Sigmoid colon (tissue), 7 donors: ENCODE measurements around the gene F13A1. TPM values are rescaled to one million over a fixed set of nuclear protein-coding genes. Genes with fewer than 3 reads are reported as not detected.

Source experiments
- DNase-seq: peaks from one replicate; pipeline ENCODE4 v3.0.0-alpha.2; 2019
- H3K27ac ChIP-seq, 4 donors: fragments of 200-600 bp; sonication (generic); one replicate each; pipeline ENCODE4 v1.5.1; 2016 to 2019; ENCODE audit warnings: mild to moderate bottlenecking in 1 of 4
- H3K27me3 ChIP-seq, 3 donors: fragments of 200-600 bp; sonication (generic); one replicate each; pipeline ENCODE4 v1.5.1; 2019; ENCODE audit warnings: mild to moderate bottlenecking in 1 of 3
- H3K36me3 ChIP-seq, 4 donors: fragments of 200-600 bp; sonication (generic); one replicate each; pipeline ENCODE4 v1.5.1; 2016 to 2019
- H3K4me1 ChIP-seq, 4 donors: fragments of 200-600 bp; sonication (generic); one replicate each; pipeline ENCODE4 v1.5.1; 2017 to 2019
- H3K4me3 ChIP-seq, 4 donors: fragments of 200-600 bp; sonication (generic); one replicate each; pipeline ENCODE4 v1.5.1; 2017 to 2019; ENCODE audit warnings: mild to moderate bottlenecking in 2 of 4, moderate library complexity in 1 of 4
- H3K9me3 ChIP-seq, 4 donors: fragments of 200-600 bp in 3 of 4; sonication (generic) in 3 of 4; one replicate each; pipeline versions ENCODE4 v1.5.1 to v1.6.1; 2013 to 2019
- CTCF ChIP-seq, 4 experiments: fragments of 450-650 bp in 3 of 4; fragments of 200-600 bp in 1 of 4; IDR thresholded peaks; one replicate each; pipeline ENCODE4 v1.5.1; 2016 to 2019; ENCODE audit warnings: antibody characterized with exemption in 4 of 4, mild to moderate bottlenecking in 3 of 4, moderate library complexity in 2 of 4
- EP300 ChIP-seq, 4 donors: sonication (generic); formaldehyde crosslinking; IDR thresholded peaks; one replicate each; pipeline ENCODE4 v1.6.1; 2017; ENCODE audit warnings: antibody characterized with exemption in 4 of 4
- POLR2A ChIP-seq, 2 donors: fragments of 450-650 bp; IDR thresholded peaks; one replicate each; pipeline ENCODE4 v1.6.1; 2016; ENCODE audit warnings: antibody characterized with exemption in 2 of 2, mild to moderate bottlenecking in 2 of 2, moderate library complexity in 2 of 2
- POLR2AphosphoS5 ChIP-seq, 4 donors: sonication (generic); formaldehyde crosslinking; IDR thresholded peaks; one replicate each; pipeline ENCODE4 v1.6.1; 2017; ENCODE audit warnings: antibody characterized with exemption in 4 of 4
- WGBS, 2 donors: extraction: QIAGEN DNeasy Blood & Tissue Kit; methylation state at CpG; one replicate each; pipeline ENCODE4 v1.1.7; 2013; 5-methylcytosine and 5-hydroxymethylcytosine counted together
- intact Hi-C: fragments of 100-400 bp; cut with DNase I; formaldehyde crosslinking; loops from one replicate; pipeline ENCODE4 v1.15.1; 2023
- polyA plus RNA-seq, 3 donors: library from polyadenylated mRNA; stranded (reverse); fragments of 200-250 nt; gene quantifications; one replicate each; pipeline ENCODE4 v1.2.3, GENCODE V29; 2013
- total RNA-seq, 4 donors: library from RNA; depleted of rRNA; stranded (reverse); fragments of >200 nt; gene quantifications; one replicate each; pipeline ENCODE4 v1.1.0, GENCODE V29; 2016
- donor health status: healthy with polysubstance abuse.
- donor health status: Bipolar disorder and iron deficiency.
- donor health status: healthy.

The F13A1 gene
- total and polyA plus RNA-seq, 7 donors = 14.1 to 196 (median 47.9) TPM

- DNase-seq = no peak
- 75 to 77% methylated on average over 7 of the region's 7 CpGs for WGBS, 2 donors
- intact Hi-C loops = no loop called here
These were observed 172.2 kb downstream of the F13A1 start for GRCh38 chr6:6148192-6148815.

DNA sequence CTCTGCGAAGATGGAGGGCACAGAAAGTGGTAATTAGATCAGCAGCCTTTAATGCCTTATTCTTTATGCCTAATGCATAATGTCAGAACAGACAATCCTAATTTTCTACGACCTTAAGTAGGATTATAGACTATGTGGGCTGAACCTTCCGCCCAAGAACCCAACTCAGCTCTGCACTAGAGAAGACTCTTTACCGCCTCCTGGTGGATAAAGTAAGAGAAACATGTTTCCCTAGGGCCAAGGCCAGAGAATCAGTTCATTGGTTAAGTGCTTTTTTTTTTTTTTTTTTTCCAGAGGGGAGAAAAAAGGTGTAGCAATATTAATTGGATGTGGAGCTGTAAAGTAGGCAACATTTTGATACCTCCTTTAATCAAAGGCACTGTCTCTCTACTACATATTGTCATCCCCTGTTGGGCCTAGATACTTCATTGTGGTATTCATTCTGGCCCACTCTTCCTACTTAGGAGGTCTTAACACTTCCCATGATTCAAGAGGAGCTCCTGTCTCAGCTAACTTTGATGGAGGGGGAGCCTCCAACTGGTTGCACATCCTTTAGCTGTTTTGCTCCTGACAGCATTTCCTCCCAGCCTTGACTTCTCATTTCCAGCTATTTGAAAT, 188.9 kb downstream of the F13A1 start:
- 57 to 58% methylated on average over 4 of the region's 4 CpGs for WGBS, 2 donors
- H3K4me3 ChIP-seq = no peak overlapping the region
- H3K36me3 ChIP-seq = no peaks in the 10 kb centered on the region
- DNase-seq = no peak
- H3K27ac ChIP-seq = no peak overlapping the region
- TF ChIP-seq EP300 (IDR thresholded peaks at IDR 0.05) (no peak), POLR2AphosphoS5 (IDR thresholded peaks at IDR 0.05) (no peak), CTCF (IDR thresholded peaks at IDR 0.05) (no peak), POLR2A (IDR thresholded peaks at IDR 0.05) (no peak)
- intact Hi-C loops = no loop called here
- H3K4me1 ChIP-seq = no peaks in the 10 kb centered on the region
- H3K27me3 ChIP-seq = no peaks in the 10 kb centered on the region
- no peaks in the 10 kb centered on the region for H3K9me3 ChIP-seq

More at GRCh38 chr6:6148192-6148815, 172.2 kb downstream of the F13A1 start:
- no peak overlapping the region for H3K4me3 ChIP-seq
- no peaks in the 10 kb centered on the region for H3K36me3 ChIP-seq
- H3K27me3 ChIP-seq = no peaks in the 10 kb centered on the region
- TF ChIP-seq EP300 (IDR thresholded peaks at IDR 0.05) = no peak
- no peak for TF ChIP-seq POLR2AphosphoS5 (IDR thresholded peaks at IDR 0.05)
- no peak for TF ChIP-seq POLR2A (IDR thresholded peaks at IDR 0.05)
- no peak for TF ChIP-seq CTCF (IDR thresholded peaks at IDR 0.05)
- H3K4me1 ChIP-seq = no peaks in the 10 kb centered on the region
- peaks cover 0 to 4% (median 0%) of the 10 kb centered on the region in 4 donors for H3K9me3 ChIP-seq
- no peak overlapping the region for H3K27ac ChIP-seq

GRCh38 chr6:6125495-6125894, 195.0 kb downstream of the F13A1 start:
- intact Hi-C loops = no loop called here
- no peak for DNase-seq
- Histone ChIP-seq H3K9me3 (peaks cover 0 to 3% (median 0%) of the 10 kb centered on the region in 4 donors), H3K27me3 (no peaks in the 10 kb centered on the region), H3K36me3 (no peaks in the 10 kb centered on the region), H3K4me3 (no peak overlapping the region), H3K4me1 (no peaks in the 10 kb centered on the region), H3K27ac (no peak overlapping the region)
- WGBS, 2 donors = 84 to 89% methylated on average over 3 of the region's 3 CpGs
- TF ChIP-seq EP300 (IDR thresholded peaks at IDR 0.05) (no peak), CTCF (IDR thresholded peaks at IDR 0.05) (no peak), POLR2AphosphoS5 (IDR thresholded peaks at IDR 0.05) (no peak), POLR2A (IDR thresholded peaks at IDR 0.05) (no peak)

GRCh38 chr6:6123803-6124202, 196.7 kb downstream of the F13A1 start:
- no peaks in the 10 kb centered on the region for H3K27me3 ChIP-seq
- H3K27ac ChIP-seq = no peak overlapping the region
- DNase-seq = no peak
- H3K4me1 ChIP-seq = no peaks in the 10 kb centered on the region
- WGBS, 2 donors = 57 to 67% methylated on average over 3 of the region's 3 CpGs
- no peaks in the 10 kb centered on the region for H3K36me3 ChIP-seq
- intact Hi-C loops = no loop called here
- TF ChIP-seq EP300 (IDR thresholded peaks at IDR 0.05) (no peak), CTCF (IDR thresholded peaks at IDR 0.05) (no peak), POLR2AphosphoS5 (IDR thresholded peaks at IDR 0.05) (no peak), POLR2A (IDR thresholded peaks at IDR 0.05) (no peak)
- peaks cover 0 to 3% (median 0%) of the 10 kb centered on the region in 4 donors for H3K9me3 ChIP-seq
- no peak overlapping the region for H3K4me3 ChIP-seq
